ENCODE data around the gene GABBR2. TPM values are rescaled to one million over a fixed set of nuclear protein-coding genes. Genes with fewer than 3 reads are reported as not detected.

Gene GABBR2
- total and polyA plus RNA-seq, 2 experiments from 2014 or later, result 0.89 to 1.3 TPM

- no peak overlapping the region for H3K4me3 Mint-ChIP-seq
- peaks cover 16% of the 10 kb centered on the region; the same call in 2 of the 3 replicates for H3K4me1 Mint-ChIP-seq
- peaks cover 13% of the 10 kb centered on the region for H3K27me3 Mint-ChIP-seq (ENCODE audit: insufficient read depth, low read depth, poor library complexity)
- H3K4me1 ChIP-seq (ENCODE audit: insufficient read depth), result peaks cover 8% of the 10 kb centered on the region; the same call in 1 of the 2 replicates
- H3K27me3 ChIP-seq (ENCODE audit: insufficient read depth), result no peaks in the 10 kb centered on the region
- H3K79me2 ChIP-seq (replicated peaks; ENCODE audit: insufficient read depth), result no peaks in the 10 kb centered on the region; the same call in 1 of the 2 replicates
- no peaks in the 10 kb centered on the region for H3K36me3 Mint-ChIP-seq (ENCODE audit: low read depth)
- no peak overlapping the region for H3K27ac ChIP-seq (ENCODE audit: low read depth)
- H3K9me2 ChIP-seq (ENCODE audit: insufficient read depth), result no peaks in the 10 kb centered on the region
- no peaks in the 10 kb centered on the region for H3K9me3 Mint-ChIP-seq
- H3K36me3 ChIP-seq (ENCODE audit: insufficient read depth), result no peaks in the 10 kb centered on the region
- no peak overlapping the region for H2AFZ ChIP-seq
- TF ChIP-seq, protein P1, sequence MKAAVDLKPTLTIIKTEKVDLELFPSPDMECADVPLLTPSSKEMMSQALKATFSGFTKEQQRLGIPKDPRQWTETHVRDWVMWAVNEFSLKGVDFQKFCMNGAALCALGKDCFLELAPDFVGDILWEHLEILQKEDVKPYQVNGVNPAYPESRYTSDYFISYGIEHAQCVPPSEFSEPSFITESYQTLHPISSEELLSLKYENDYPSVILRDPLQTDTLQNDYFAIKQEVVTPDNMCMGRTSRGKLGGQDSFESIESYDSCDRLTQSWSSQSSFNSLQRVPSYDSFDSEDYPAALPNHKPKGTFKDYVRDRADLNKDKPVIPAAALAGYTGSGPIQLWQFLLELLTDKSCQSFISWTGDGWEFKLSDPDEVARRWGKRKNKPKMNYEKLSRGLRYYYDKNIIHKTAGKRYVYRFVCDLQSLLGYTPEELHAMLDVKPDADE (IDR thresholded peaks at IDR 0.05), result no peak
- TF ChIP-seq, protein P2, sequence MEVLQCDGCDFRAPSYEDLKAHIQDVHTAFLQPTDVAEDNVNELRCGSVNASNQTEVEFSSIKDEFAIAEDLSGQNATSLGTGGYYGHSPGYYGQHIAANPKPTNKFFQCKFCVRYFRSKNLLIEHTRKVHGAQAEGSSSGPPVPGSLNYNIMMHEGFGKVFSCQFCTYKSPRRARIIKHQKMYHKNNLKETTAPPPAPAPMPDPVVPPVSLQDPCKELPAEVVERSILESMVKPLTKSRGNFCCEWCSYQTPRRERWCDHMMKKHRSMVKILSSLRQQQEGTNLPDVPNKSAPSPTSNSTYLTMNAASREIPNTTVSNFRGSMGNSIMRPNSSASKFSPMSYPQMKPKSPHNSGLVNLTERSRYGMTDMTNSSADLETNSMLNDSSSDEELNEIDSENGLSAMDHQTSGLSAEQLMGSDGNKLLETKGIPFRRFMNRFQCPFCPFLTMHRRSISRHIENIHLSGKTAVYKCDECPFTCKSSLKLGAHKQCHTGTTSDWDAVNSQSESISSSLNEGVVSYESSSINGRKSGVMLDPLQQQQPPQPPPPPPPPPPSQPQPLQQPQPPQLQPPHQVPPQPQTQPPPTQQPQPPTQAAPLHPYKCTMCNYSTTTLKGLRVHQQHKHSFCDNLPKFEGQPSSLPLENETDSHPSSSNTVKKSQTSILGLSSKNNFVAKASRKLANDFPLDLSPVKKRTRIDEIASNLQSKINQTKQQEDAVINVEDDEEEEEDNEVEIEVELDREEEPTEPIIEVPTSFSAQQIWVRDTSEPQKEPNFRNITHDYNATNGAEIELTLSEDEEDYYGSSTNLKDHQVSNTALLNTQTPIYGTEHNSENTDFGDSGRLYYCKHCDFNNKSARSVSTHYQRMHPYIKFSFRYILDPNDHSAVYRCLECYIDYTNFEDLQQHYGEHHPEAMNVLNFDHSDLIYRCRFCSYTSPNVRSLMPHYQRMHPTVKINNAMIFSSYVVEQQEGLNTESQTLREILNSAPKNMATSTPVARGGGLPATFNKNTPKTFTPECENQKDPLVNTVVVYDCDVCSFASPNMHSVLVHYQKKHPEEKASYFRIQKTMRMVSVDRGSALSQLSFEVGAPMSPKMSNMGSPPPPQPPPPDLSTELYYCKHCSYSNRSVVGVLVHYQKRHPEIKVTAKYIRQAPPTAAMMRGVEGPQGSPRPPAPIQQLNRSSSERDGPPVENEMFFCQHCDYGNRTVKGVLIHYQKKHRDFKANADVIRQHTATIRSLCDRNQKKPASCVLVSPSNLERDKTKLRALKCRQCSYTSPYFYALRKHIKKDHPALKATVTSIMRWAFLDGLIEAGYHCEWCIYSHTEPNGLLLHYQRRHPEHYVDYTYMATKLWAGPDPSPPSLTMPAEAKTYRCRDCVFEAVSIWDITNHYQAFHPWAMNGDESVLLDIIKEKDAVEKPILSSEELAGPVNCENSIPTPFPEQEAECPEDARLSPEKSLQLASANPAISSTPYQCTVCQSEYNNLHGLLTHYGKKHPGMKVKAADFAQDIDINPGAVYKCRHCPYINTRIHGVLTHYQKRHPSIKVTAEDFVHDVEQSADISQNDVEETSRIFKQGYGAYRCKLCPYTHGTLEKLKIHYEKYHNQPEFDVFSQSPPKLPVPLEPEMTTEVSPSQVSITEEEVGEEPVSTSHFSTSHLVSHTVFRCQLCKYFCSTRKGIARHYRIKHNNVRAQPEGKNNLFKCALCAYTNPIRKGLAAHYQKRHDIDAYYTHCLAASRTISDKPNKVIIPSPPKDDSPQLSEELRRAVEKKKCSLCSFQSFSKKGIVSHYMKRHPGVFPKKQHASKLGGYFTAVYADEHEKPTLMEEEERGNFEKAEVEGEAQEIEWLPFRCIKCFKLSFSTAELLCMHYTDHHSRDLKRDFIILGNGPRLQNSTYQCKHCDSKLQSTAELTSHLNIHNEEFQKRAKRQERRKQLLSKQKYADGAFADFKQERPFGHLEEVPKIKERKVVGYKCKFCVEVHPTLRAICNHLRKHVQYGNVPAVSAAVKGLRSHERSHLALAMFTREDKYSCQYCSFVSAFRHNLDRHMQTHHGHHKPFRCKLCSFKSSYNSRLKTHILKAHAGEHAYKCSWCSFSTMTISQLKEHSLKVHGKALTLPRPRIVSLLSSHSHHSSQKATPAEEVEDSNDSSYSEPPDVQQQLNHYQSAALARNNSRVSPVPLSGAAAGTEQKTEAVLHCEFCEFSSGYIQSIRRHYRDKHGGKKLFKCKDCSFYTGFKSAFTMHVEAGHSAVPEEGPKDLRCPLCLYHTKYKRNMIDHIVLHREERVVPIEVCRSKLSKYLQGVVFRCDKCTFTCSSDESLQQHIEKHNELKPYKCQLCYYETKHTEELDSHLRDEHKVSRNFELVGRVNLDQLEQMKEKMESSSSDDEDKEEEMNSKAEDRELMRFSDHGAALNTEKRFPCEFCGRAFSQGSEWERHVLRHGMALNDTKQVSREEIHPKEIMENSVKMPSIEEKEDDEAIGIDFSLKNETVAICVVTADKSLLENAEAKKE (CRISPR knock-in tag; IDR thresholded peaks at IDR 0.05), result no peak
- no peak for TF ChIP-seq JUNB (IDR thresholded peaks at IDR 0.05; ENCODE audit: unreplicated experiment)
- TF ChIP-seq, protein P3, sequence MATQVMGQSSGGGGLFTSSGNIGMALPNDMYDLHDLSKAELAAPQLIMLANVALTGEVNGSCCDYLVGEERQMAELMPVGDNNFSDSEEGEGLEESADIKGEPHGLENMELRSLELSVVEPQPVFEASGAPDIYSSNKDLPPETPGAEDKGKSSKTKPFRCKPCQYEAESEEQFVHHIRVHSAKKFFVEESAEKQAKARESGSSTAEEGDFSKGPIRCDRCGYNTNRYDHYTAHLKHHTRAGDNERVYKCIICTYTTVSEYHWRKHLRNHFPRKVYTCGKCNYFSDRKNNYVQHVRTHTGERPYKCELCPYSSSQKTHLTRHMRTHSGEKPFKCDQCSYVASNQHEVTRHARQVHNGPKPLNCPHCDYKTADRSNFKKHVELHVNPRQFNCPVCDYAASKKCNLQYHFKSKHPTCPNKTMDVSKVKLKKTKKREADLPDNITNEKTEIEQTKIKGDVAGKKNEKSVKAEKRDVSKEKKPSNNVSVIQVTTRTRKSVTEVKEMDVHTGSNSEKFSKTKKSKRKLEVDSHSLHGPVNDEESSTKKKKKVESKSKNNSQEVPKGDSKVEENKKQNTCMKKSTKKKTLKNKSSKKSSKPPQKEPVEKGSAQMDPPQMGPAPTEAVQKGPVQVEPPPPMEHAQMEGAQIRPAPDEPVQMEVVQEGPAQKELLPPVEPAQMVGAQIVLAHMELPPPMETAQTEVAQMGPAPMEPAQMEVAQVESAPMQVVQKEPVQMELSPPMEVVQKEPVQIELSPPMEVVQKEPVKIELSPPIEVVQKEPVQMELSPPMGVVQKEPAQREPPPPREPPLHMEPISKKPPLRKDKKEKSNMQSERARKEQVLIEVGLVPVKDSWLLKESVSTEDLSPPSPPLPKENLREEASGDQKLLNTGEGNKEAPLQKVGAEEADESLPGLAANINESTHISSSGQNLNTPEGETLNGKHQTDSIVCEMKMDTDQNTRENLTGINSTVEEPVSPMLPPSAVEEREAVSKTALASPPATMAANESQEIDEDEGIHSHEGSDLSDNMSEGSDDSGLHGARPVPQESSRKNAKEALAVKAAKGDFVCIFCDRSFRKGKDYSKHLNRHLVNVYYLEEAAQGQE (IDR thresholded peaks at IDR 0.05; ENCODE audit: unreplicated experiment), result no peak
- TF ChIP-seq ZNF331 (CRISPR knock-in tag; IDR thresholded peaks at IDR 0.05; ENCODE audit: low read depth), result no peak
- no peak for TF ChIP-seq ZNF114 (CRISPR knock-in tag; IDR thresholded peaks at IDR 0.05)
- TF ChIP-seq EZH2 (IDR thresholded peaks at IDR 0.05; ENCODE audit: low read depth, unreplicated experiment), result no peak
- TF ChIP-seq CREB1 (CRISPR knock-in tag; IDR thresholded peaks at IDR 0.05; ENCODE audit: low read depth), result no peak
- TF ChIP-seq, protein P4, sequence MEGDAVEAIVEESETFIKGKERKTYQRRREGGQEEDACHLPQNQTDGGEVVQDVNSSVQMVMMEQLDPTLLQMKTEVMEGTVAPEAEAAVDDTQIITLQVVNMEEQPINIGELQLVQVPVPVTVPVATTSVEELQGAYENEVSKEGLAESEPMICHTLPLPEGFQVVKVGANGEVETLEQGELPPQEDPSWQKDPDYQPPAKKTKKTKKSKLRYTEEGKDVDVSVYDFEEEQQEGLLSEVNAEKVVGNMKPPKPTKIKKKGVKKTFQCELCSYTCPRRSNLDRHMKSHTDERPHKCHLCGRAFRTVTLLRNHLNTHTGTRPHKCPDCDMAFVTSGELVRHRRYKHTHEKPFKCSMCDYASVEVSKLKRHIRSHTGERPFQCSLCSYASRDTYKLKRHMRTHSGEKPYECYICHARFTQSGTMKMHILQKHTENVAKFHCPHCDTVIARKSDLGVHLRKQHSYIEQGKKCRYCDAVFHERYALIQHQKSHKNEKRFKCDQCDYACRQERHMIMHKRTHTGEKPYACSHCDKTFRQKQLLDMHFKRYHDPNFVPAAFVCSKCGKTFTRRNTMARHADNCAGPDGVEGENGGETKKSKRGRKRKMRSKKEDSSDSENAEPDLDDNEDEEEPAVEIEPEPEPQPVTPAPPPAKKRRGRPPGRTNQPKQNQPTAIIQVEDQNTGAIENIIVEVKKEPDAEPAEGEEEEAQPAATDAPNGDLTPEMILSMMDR (conservative IDR thresholded peaks at IDR 0.05; ENCODE audit: low read depth in 2 of 2), result no peak
- no peak for TF ChIP-seq STAT1 (IDR thresholded peaks at IDR 0.05; ENCODE audit: unreplicated experiment)
- no peak for TF ChIP-seq EZH2phosphoT487 (IDR thresholded peaks at IDR 0.05; ENCODE audit: unreplicated experiment)
- TF ChIP-seq NANOG (IDR thresholded peaks at IDR 0.05; ENCODE audit: borderline replicate concordance), result no peak
- TF ChIP-seq POLR2AphosphoS5 (IDR thresholded peaks at IDR 0.05; ENCODE audit: low read depth), result no peak
- H3K27ac Mint-ChIP-seq, result no peak overlapping the region
- H4K20me1 ChIP-seq (replicated peaks; ENCODE audit: insufficient read depth), result 0 out of 2 replicates have a peak, but pooled peaks cover 4% of the 10 kb centered on the region
- no peak overlapping the region for H3K4me3 ChIP-seq
- H3K4me2 ChIP-seq, result no peak overlapping the region
- ATAC-seq, result no peak
- H3F3A ChIP-seq (replicated peaks; ENCODE audit: low read depth), result no peaks in the 10 kb centered on the region
- no peak for DNase-seq (ENCODE audit: low spot score)
Observed at GRCh38 chr9:98242426-98242825, 466.3 kb downstream of the GABBR2 start.

All from GM23338 (cell line).